Stimulated activated memory B cell treated with anti-CD40 and anti-IgM and Interleukin-4, amounts not matched to agents 10 μg/mL and 1 μg/mL and 100 μg/mL, for 72 hours (primary cell): ENCODE data around the gene SCCPDH.
"Not testable (repeated sequence)": the region's sequence is repeated elsewhere in the genome, so short reads cannot be mapped to it uniquely, and the experiment has no call there.

Experiments
- ATAC-seq: fragments of 150-1000 bp; cut with Tn5 transposase; 2 replicates; pipeline ENCODE4 v1.10.0; 2021
- H3K27ac Mint-ChIP-seq: one replicate; pipeline ENCODE4 v1.8.0; 2022; ENCODE audit warnings: mild to moderate bottlenecking, mixed read lengths
- H3K27me3 Mint-ChIP-seq: one replicate; pipeline ENCODE4 v1.8.0; 2022; ENCODE audit warnings: mixed read lengths
- H3K36me3 Mint-ChIP-seq: one replicate; pipeline ENCODE4 v1.8.0; 2022; ENCODE audit warnings: mixed read lengths
- H3K4me1 Mint-ChIP-seq: one replicate; pipeline ENCODE4 v1.8.0; 2022; ENCODE audit warnings: mixed read lengths
- H3K4me3 Mint-ChIP-seq: one replicate; pipeline ENCODE4 v1.8.0; 2022; ENCODE audit warnings: mild to moderate bottlenecking, moderate library complexity, mixed read lengths
- H3K9me3 Mint-ChIP-seq: one replicate; pipeline ENCODE4 v1.8.0; 2022; ENCODE audit warnings: mixed read lengths

The SCCPDH gene

GRCh38 chr1:246724016-246724730 lies at the start of gene SCCPDH:
SCCPDH (plus strand) TSS chr1:246724409; CDS start chr1:246724423, 14 bp downstream.
- Mint-ChIP-seq H3K36me3 (peaks cover 25% of the 10 kb centered on the region), H3K4me3 (peak within 1 kb of the TSS; percentile 92)
- ATAC-seq, result peak; percentile 99

GRCh38 chr1:246677842-246678241 lies 46.4 kb upstream of the SCCPDH start:
- Mint-ChIP-seq H3K27ac (no peak overlapping the region), H3K4me3 (no peak overlapping the region), H3K4me1 (peaks cover 18% of the 10 kb centered on the region), H3K36me3 (peaks cover 7% of the 10 kb centered on the region), H3K9me3 (peaks cover 4% of the 10 kb centered on the region), H3K27me3 (no peaks in the 10 kb centered on the region)
- no peak for ATAC-seq

More at GRCh38 chr1:246724016-246724730, at the start of gene SCCPDH:
- H3K27ac Mint-ChIP-seq, result peak within 1 kb of the TSS; percentile 71
- peaks cover 17% of the 10 kb centered on the region for H3K9me3 Mint-ChIP-seq
- H3K4me1 Mint-ChIP-seq, result peaks cover 13% of the 10 kb centered on the region
- H3K27me3 Mint-ChIP-seq, result no peaks in the 10 kb centered on the region

GRCh38 chr1:246678816-246679793 lies 45.1 kb upstream of the SCCPDH start:
- Mint-ChIP-seq H3K36me3 (peaks cover 7% of the 10 kb centered on the region), H3K27ac (no peak overlapping the region), H3K9me3 (peaks cover 4% of the 10 kb centered on the region), H3K4me3 (no peak overlapping the region), H3K4me1 (peaks cover 12% of the 10 kb centered on the region), H3K27me3 (no peaks in the 10 kb centered on the region)
- ATAC-seq, result no peak

GRCh38 chr1:246679794-246680177 lies 44.4 kb upstream of the SCCPDH start:
- no peak for ATAC-seq

GRCh38 chr1:246680190-246680589 lies 44.0 kb upstream of the SCCPDH start:
- H3K36me3 Mint-ChIP-seq, result peaks cover 7% of the 10 kb centered on the region
- H3K4me3 Mint-ChIP-seq, result no peak overlapping the region
- ATAC-seq, result no peak
- H3K4me1 Mint-ChIP-seq, result peaks cover 10% of the 10 kb centered on the region
- H3K9me3 Mint-ChIP-seq, result peaks cover 2% of the 10 kb centered on the region
- no peaks in the 10 kb centered on the region for H3K27me3 Mint-ChIP-seq
- H3K27ac Mint-ChIP-seq, result no peak overlapping the region

More at GRCh38 chr1:246679794-246680177, 44.4 kb upstream of the SCCPDH start:
- H3K4me3 Mint-ChIP-seq, result no peak overlapping the region
- peaks cover 7% of the 10 kb centered on the region for H3K36me3 Mint-ChIP-seq
- H3K9me3 Mint-ChIP-seq, result peaks cover 4% of the 10 kb centered on the region
- peaks cover 10% of the 10 kb centered on the region for H3K4me1 Mint-ChIP-seq
- H3K27me3 Mint-ChIP-seq, result no peaks in the 10 kb centered on the region
- H3K27ac Mint-ChIP-seq, result no peak overlapping the region

GRCh38 chr1:246680696-246681130 lies 43.5 kb upstream of the SCCPDH start:
- ATAC-seq, result no peak
- H3K27me3 Mint-ChIP-seq, result no peaks in the 10 kb centered on the region
- peaks cover 10% of the 10 kb centered on the region for H3K4me1 Mint-ChIP-seq
- no peak overlapping the region for H3K4me3 Mint-ChIP-seq
- H3K9me3 Mint-ChIP-seq, result no peaks in the 10 kb centered on the region
- no peak overlapping the region for H3K27ac Mint-ChIP-seq
- H3K36me3 Mint-ChIP-seq, result peaks cover 7% of the 10 kb centered on the region

GRCh38 chr1:246681900-246682895 lies 42.0 kb upstream of the SCCPDH start:
- H3K27me3 Mint-ChIP-seq, result no peaks in the 10 kb centered on the region
- H3K4me3 Mint-ChIP-seq, result no peak overlapping the region
- H3K27ac Mint-ChIP-seq, result no peak overlapping the region
- H3K4me1 Mint-ChIP-seq, result peaks cover 10% of the 10 kb centered on the region
- peak; percentile 53 for ATAC-seq
- peaks cover 7% of the 10 kb centered on the region for H3K36me3 Mint-ChIP-seq
- H3K9me3 Mint-ChIP-seq, result no peaks in the 10 kb centered on the region

- H3K4me3 Mint-ChIP-seq, result no peak overlapping the region
- H3K9me3 Mint-ChIP-seq, result no peaks in the 10 kb centered on the region
- H3K27me3 Mint-ChIP-seq, result peaks cover 7% of the 10 kb centered on the region
- peaks cover 7% of the 10 kb centered on the region for H3K36me3 Mint-ChIP-seq
- ATAC-seq, result no peak
- no peak overlapping the region for H3K27ac Mint-ChIP-seq
- peaks cover 10% of the 10 kb centered on the region for H3K4me1 Mint-ChIP-seq
Observed at GRCh38 chr1:246683521-246683920, 40.7 kb upstream of the SCCPDH start.

- Mint-ChIP-seq H3K27me3 (peaks cover 7% of the 10 kb centered on the region), H3K4me1 (peaks cover 10% of the 10 kb centered on the region), H3K9me3 (no peaks in the 10 kb centered on the region), H3K36me3 (peaks cover 7% of the 10 kb centered on the region), H3K4me3 (no peak overlapping the region), H3K27ac (no peak overlapping the region)
- no peak for ATAC-seq
Observed at GRCh38 chr1:246687002-246687401, 37.2 kb upstream of the SCCPDH start.

- no peak overlapping the region for H3K27ac Mint-ChIP-seq
- peak; percentile 82 for ATAC-seq
- H3K4me1 Mint-ChIP-seq, result peaks cover 7% of the 10 kb centered on the region
- no peak overlapping the region for H3K4me3 Mint-ChIP-seq
- peaks cover 7% of the 10 kb centered on the region for H3K27me3 Mint-ChIP-seq
- peaks cover 5% of the 10 kb centered on the region for H3K9me3 Mint-ChIP-seq
- no peaks in the 10 kb centered on the region for H3K36me3 Mint-ChIP-seq
Observed at GRCh38 chr1:246689409-246690008, 34.7 kb upstream of the SCCPDH start.

- no peak overlapping the region for H3K27ac Mint-ChIP-seq
- no peak overlapping the region for H3K4me3 Mint-ChIP-seq
- peaks cover 8% of the 10 kb centered on the region for H3K9me3 Mint-ChIP-seq
- H3K4me1 Mint-ChIP-seq, result peaks cover 7% of the 10 kb centered on the region
- H3K27me3 Mint-ChIP-seq, result peaks cover 7% of the 10 kb centered on the region
- no peak for ATAC-seq
- H3K36me3 Mint-ChIP-seq, result no peaks in the 10 kb centered on the region
Observed at GRCh38 chr1:246690100-246690499, 34.1 kb upstream of the SCCPDH start.

- no peak overlapping the region for H3K4me3 Mint-ChIP-seq
Observed at GRCh38 chr1:246691622-246692495, 32.4 kb upstream of the SCCPDH start.

GRCh38 chr1:246694213-246694895 lies 29.9 kb upstream of the SCCPDH start:
- not testable (repeated sequence) for H3K9me3 Mint-ChIP-seq

More at GRCh38 chr1:246691622-246692495, 32.4 kb upstream of the SCCPDH start:
- Mint-ChIP-seq H3K9me3 (peaks cover 8% of the 10 kb centered on the region), H3K36me3 (no peaks in the 10 kb centered on the region), H3K27ac (no peak overlapping the region), H3K27me3 (peaks cover 7% of the 10 kb centered on the region), H3K4me1 (peaks cover 12% of the 10 kb centered on the region)
- no peak for ATAC-seq

More at GRCh38 chr1:246694213-246694895, 29.9 kb upstream of the SCCPDH start:
- not testable (repeated sequence) for H3K27me3 Mint-ChIP-seq, H3K36me3 Mint-ChIP-seq, H3K27ac Mint-ChIP-seq, ATAC-seq, H3K4me3 Mint-ChIP-seq
- peaks cover 21% of the 10 kb centered on the region for H3K4me1 Mint-ChIP-seq
